HG02759 (cell line): ENCODE data around the gene PHF21A.
"Not testable (repeated sequence)": the region's sequence is repeated elsewhere in the genome, so short reads cannot be mapped to it uniquely, and the experiment has no call there.

Experiments used
- ATAC-seq: cut with Tn5 transposase; IDR thresholded peaks from one replicate; pipeline ENCODE4 v1.9.1; 2021; ENCODE audit warnings: mild to moderate bottlenecking, moderate library complexity; ENCODE audit not compliant: unreplicated experiment

PHF21A gene

DNA sequence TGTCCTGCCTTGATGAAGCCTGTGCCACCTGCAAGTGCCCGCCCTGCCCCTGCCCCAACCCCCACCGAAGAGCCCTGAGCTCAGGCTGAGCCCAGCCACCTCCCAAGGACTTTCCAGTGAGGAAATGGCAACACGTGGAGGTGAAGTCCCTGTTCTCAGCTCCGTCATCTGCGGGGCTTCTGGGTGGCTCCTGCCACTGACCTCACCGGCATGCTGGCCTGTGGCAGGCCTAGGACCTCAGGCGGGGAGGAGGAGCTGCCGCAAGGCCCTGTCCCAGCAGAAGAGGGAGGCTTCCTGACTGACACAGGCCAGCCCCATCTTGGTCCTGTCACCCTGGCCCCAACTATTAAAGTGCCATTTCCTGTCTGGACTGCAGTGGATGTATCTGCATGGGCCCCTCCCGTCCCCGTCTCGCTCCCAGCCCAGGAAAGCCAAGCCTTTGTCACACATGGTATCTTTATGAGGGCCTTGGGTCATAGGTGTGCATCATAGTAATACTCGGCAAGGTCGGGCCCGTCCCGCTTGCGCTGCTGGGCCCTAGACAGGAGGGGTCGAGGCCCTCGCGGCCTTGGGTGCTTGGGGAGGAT is 215.1 kb downstream of the PHF21A start:
- ATAC-seq = no peak

DNA sequence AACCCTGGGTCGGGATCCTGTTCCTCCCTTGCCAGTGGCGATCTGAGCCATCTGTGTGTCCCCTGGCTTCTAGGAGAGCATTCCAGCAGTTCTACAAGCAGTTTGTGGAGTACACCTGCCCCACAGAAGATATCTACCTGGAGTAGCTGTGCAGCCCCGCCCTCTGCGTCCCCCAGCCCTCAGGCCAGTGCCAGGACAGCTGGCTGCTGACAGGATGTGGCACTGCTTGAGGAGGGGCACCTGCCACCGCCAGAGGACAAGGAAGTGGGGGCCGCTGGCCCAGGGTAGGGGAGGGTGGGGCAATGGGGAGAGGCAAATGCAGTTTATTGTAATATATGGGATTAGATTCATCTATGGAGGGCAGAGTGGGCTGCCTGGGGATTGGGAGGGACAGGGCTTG is 215.7 kb downstream of the PHF21A start:
- not testable (repeated sequence) for ATAC-seq

GRCh38 chr11:45905095-45905494 is 216.2 kb downstream of the PHF21A start:
- no peak for ATAC-seq

- ATAC-seq = no peak
These were observed 216.8 kb downstream of the PHF21A start for GRCh38 chr11:45904309-45904915.

- ATAC-seq = no peak
These were observed 218.5 kb downstream of the PHF21A start for GRCh38 chr11:45902452-45903380.

GRCh38 chr11:45901626-45902025 is 219.6 kb downstream of the PHF21A start:
- ATAC-seq = no peak

DNA sequence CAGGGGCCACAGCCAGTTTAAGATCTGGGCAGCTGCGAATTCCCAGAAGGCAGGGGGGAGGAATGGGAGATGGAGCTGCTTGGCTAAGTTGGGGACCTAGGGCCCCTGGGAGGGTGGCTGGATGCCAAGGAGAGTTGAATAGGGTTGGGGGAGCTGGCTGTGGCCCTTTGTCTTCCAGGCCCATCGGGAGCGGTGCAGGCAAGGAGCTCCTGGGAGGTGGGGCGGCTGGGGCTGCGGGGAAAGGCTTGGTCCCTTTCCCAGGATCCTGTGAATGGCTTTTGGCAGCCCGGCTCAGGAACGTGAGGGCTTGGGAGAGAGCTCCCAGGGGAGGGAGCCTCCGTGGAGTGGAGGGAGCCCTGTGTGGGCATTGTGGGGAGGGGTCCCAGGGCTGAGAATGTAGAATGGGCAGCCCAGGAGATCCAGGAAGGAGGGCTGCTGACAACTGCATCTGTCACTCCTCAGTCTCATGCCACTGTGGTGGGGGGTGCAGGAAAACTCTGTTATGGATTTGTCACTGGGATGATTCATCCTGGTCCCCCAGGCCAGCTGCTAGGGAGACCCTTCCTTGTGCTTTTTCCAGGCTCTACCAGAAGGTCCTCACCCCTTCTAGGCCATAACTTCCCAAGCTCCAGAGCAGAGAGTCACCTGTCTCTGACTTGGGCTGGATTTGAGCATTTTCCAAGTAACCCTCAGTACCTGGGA is 220.2 kb downstream of the PHF21A start:
- ATAC-seq = no peak

- peak; percentile 29 for ATAC-seq
These were observed 221.0 kb downstream of the PHF21A start for GRCh38 chr11:45900175-45900800.

DNA sequence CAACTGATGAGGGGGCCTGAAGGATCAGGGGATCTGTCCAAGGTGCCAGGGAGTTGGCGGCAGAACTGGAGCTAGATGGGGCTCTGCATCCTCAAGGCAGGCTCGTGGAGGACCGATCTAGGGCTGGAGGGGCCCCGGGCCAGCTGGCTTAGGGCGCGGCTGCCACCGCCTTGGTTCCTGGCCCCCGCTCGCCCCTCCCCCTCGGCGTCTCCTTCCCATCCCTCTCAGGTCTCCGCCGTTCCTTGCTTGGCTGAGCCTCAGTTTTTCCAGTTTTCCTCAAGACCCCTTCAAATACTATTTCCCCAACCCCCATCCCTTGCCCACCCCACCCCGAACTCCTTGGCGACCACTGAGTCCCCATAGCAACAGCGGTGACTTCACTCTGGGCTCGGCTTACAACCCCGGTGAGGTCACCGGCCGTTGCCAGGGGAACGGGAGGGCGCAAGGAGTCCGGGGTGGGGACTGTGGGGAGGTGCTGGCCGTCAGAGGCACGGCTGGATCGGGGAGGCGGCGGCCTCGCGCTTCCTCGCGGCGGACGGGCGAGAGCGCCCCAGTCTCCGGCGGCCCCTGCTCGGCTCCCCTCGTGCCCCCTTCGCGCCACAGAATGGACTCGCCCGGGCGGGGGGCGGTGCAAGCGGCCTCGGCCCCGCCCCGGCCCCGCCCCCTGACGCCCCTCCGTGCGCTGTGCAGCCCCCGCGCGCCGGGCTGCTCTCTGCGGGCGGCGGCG is 221.6 kb downstream of the PHF21A start:
- peak; percentile 80 for ATAC-seq

DNA sequence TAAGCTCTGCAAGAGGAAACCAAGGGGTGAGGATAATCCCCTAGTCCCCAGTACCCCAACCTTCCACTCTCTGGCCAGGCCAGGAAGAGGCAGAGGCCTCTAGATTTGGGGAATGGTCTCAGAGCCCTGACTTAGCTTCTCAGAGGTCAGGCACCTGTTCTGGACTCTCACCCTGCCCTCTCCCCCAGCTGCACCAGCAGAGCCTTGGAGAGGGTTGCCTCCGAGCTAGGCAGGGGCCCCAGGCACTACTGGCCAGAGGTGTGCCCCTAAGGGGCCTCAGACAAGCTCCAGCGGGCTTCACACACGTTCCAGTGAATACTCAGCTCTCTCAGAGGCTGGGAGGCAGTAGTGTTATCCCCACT is 222.2 kb downstream of the PHF21A start:
- no peak for ATAC-seq

GRCh38 chr11:45897556-45897955 is 223.7 kb downstream of the PHF21A start:
- ATAC-seq = no peak

GRCh38 chr11:45896422-45896984 is 224.8 kb downstream of the PHF21A start:
- no peak for ATAC-seq

DNA sequence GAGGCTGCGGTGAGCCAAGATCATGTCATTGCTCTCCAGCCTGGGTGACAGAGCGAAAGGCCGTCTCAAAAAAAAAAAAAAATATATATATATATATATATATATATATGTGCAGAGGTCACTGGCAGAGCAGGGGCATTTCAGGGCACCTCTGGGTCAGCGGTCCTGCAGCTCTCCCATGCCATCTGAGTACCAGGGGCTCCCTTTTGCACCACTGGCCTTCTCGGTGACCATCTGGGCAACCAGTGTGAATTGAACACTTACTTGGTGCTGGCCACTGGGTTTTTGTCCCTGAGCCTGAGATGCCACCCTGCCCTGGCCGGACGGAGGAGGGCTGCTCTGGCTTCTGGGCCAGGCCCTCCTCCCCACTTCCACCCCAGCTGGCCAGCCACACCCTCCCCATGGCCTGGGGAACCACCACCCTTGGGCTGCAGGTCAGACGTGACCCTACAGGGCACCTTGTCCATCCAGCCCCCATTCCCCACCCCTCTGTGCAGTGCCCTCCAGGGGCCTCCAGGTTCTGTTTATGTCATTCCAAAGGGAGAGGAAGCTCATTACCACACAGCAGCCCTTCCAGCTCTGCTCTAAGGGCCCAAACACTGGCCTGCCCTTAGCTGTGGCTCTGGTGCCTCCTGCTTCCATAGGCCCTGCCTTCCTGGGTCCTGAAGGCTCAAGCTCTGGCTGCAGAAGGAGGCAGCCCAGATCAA is 225.5 kb downstream of the PHF21A start:
- no peak for ATAC-seq

DNA sequence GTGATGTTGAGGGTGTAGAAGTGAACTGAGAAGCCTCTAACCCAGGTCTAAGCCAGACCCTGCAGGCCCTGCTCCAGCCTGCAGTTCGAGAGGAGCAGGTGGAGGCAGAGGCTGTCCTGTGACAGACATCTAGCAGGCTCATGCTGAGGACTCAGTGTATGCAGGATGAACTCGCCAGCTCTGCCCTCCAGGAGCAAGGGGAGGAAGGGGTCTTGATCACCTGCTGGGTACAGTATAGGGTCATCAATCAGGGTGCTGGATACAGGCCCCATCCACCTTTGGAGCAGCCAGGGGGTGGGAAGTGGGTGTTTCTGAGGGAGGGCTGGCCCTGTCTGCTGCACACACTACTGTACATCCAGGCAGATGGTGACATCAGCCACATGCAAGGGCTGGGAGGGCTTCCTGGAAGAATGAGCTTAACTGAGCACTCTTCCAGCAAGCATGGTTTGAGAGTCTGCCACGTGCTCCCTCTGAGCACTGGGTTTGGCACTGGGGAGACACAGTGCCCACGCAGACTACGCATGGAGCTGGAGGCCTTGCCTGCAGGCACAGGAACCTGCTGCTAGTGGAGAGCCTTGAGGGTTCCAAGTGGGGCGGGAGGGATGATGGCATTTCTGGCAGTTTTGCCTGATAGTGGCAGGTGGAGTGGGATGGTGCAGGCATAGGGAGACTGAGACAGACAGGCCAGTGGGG is 226.6 kb downstream of the PHF21A start:
- no peak for ATAC-seq

GRCh38 chr11:45892856-45893255 is 228.4 kb downstream of the PHF21A start:
- no peak for ATAC-seq

DNA sequence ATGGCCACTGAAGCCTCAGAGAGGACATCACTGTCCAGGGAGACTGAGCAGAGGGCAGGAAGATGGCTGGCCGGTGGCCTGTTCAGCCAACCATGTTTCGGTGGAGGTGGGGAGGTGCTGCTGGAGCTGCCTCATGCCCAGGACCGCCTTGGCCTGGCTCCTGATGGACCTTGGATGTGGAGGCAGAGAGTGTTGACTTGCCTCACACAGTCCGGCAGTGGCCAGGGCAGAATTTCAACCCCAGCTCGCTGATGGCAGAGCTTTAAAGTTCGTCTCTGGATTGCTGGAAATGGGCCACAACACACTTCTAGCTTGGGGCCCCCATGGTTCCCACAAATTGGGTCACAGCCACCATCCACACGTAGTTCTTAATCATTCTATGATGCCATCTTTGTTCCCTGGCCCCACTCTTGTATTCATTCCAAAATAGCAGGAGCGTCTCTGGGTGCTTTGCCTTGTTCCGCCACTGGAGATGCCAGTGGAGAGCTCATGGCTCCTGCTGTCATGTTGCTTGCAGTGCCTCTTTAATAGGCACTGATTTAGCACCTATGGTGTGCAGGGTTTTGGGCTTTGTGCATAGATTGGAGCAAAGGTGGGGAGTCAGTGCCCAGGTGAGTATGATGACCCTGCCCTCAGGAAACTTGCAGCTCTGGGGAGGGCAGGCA is 230.2 kb downstream of the PHF21A start:
- no peak for ATAC-seq

GRCh38 chr11:45889966-45890365 is 231.3 kb downstream of the PHF21A start:
- ATAC-seq = no peak

GRCh38 chr11:45889555-45889954 is 231.7 kb downstream of the PHF21A start:
- ATAC-seq = no peak
